Upper lobe of left lung (tissue), 4 donors: Measurements from ENCODE around the gene HPDL.

Experiments
- EP300 ChIP-seq, 4 donors: sonication (generic); formaldehyde crosslinking; IDR thresholded peaks; one replicate each; pipeline ENCODE4 v1.5.1; 2017; ENCODE audit warnings: antibody characterized with exemption in 4 of 4, control low read depth in 2 of 4
- POLR2A ChIP-seq, 4 donors: fragments of 450-650 bp; IDR thresholded peaks; one replicate each; pipeline ENCODE4 v1.5.1; 2016 to 2017; ENCODE audit warnings: antibody characterized with exemption in 4 of 4, mild to moderate bottlenecking in 2 of 4
- TF ChIP-seq, protein P1 (sequence below), 6 experiments: fragments of 450-650 bp in 4 of 6; fragments of 200-600 bp in 2 of 6; sonication (generic) in 2 of 6; IDR thresholded peaks; one replicate each; pipeline ENCODE4 v1.5.1; 2016 to 2019; ENCODE audit warnings: antibody characterized with exemption in 6 of 6

DNA sequence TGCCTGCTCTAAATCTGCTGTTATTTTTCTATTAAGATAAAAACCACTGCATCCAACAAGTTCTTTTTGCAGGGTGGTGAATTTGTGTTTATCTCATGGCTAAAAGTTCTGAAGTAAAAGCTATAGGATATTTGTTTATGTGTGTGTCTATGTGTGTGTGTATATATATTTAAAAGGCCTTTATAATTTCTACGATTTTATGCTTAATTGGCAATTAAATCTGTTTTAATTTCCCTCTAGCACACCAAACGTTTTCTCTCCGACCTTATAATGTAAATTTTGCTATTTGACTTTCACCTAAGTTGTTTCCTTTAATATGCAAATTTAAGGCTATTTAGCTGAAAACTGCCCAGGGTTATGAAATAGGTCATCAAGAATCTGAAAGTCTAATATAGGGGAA is 19.8 kb upstream of the HPDL start:
- TF ChIP-seq, protein P1, sequence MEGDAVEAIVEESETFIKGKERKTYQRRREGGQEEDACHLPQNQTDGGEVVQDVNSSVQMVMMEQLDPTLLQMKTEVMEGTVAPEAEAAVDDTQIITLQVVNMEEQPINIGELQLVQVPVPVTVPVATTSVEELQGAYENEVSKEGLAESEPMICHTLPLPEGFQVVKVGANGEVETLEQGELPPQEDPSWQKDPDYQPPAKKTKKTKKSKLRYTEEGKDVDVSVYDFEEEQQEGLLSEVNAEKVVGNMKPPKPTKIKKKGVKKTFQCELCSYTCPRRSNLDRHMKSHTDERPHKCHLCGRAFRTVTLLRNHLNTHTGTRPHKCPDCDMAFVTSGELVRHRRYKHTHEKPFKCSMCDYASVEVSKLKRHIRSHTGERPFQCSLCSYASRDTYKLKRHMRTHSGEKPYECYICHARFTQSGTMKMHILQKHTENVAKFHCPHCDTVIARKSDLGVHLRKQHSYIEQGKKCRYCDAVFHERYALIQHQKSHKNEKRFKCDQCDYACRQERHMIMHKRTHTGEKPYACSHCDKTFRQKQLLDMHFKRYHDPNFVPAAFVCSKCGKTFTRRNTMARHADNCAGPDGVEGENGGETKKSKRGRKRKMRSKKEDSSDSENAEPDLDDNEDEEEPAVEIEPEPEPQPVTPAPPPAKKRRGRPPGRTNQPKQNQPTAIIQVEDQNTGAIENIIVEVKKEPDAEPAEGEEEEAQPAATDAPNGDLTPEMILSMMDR (IDR thresholded peaks at IDR 0.05), result no peak
- TF ChIP-seq POLR2A (IDR thresholded peaks at IDR 0.05) (no peak), EP300 (IDR thresholded peaks at IDR 0.05) (no peak)
